Liver (tissue), 9 donors: Measurements from ENCODE around the gene CCDC6. TPM values are rescaled to one million over a fixed set of nuclear protein-coding genes. Genes with fewer than 3 reads are reported as not detected.

Source experiments
- DNase-seq: peaks from one replicate; pipeline ENCODE4 v3.0.0-alpha.2; 2017; ENCODE audit warnings: low spot score
- H3K27ac ChIP-seq, 2 donors: one replicate each; pipeline ENCODE4 v1.7.0; 2013; ENCODE audit warnings: inconsistent platforms in 2 of 2, low read length in 2 of 2, control low read depth in 1 of 2, low read depth in 1 of 2, mild to moderate bottlenecking in 1 of 2
- H3K27me3 ChIP-seq, 4 donors: one replicate each; pipeline versions ENCODE4 v1.6.1 to v1.7.0; 2013; ENCODE audit warnings: low read length in 3 of 4, inconsistent platforms in 1 of 4, mild to moderate bottlenecking in 1 of 4, moderate library complexity in 1 of 4; ENCODE audit not compliant: control insufficient read depth in 4 of 4, insufficient read depth in 4 of 4
- H3K36me3 ChIP-seq, 4 donors: one replicate each; pipeline versions ENCODE4 v1.6.1 to v1.7.0; 2013; ENCODE audit warnings: low read length in 3 of 4, mild to moderate bottlenecking in 3 of 4, low read depth in 1 of 4, moderate library complexity in 1 of 4; ENCODE audit not compliant: control insufficient read depth in 4 of 4, insufficient read depth in 3 of 4
- H3K4me1 ChIP-seq, 4 donors: one replicate each; pipeline versions ENCODE4 v1.6.1 to v1.7.0; 2013; ENCODE audit warnings: low read length in 3 of 4, mild to moderate bottlenecking in 3 of 4, moderate library complexity in 1 of 4; ENCODE audit not compliant: control insufficient read depth in 4 of 4, insufficient read depth in 4 of 4
- H3K4me3 ChIP-seq, 3 donors: one replicate each; pipeline versions ENCODE4 v1.6.1 to v1.7.0; 2013; ENCODE audit warnings: low read length in 3 of 3, control low read depth in 1 of 3, low read depth in 1 of 3, mild to moderate bottlenecking in 1 of 3
- H3K9ac ChIP-seq, 2 donors: one replicate each; pipeline ENCODE4 v1.7.0; 2013; ENCODE audit warnings: low read length in 2 of 2, mild to moderate bottlenecking in 2 of 2, moderate library complexity in 2 of 2, control low read depth in 1 of 2, low read depth in 1 of 2
- H3K9me3 ChIP-seq, 4 donors: one replicate each; pipeline versions ENCODE4 v1.6.1 to v1.7.0; 2013; ENCODE audit warnings: low read length in 3 of 4; ENCODE audit not compliant: control insufficient read depth in 4 of 4
- ATF3 ChIP-seq: IDR thresholded peaks from 2 replicates; pipeline ENCODE4 v1.6.1; 2016; ENCODE audit warnings: antibody characterized with exemption
- CTCF ChIP-seq: fragments of 150-350 bp; IDR thresholded peaks from 2 replicates; pipeline ENCODE4 v1.5.1; 2017; ENCODE audit warnings: improper control_type of control experiment, low read depth, low read length; ENCODE audit not compliant: missing input control
- EGR1 ChIP-seq, 2 donors: IDR thresholded peaks; 2 replicates each; pipeline ENCODE4 v1.6.1; 2016 to 2018; ENCODE audit warnings: antibody characterized with exemption in 2 of 2, low read depth in 2 of 2
- GABPA ChIP-seq, 2 donors: IDR thresholded peaks in 1 of 2; conservative IDR thresholded peaks in 1 of 2; 2 replicates each; pipeline ENCODE4 v1.6.1; 2016; ENCODE audit warnings: antibody characterized with exemption in 2 of 2, mild to moderate bottlenecking in 1 of 2, moderate library complexity in 1 of 2
- HNF4A ChIP-seq, 2 donors: conservative IDR thresholded peaks; 2 replicates each; pipeline ENCODE4 v1.6.1; 2016; ENCODE audit warnings: antibody characterized with exemption in 2 of 2, mild to moderate bottlenecking in 2 of 2
- HNF4G ChIP-seq: IDR thresholded peaks from 2 replicates; pipeline ENCODE4 v1.6.1; 2016; ENCODE audit warnings: antibody characterized with exemption
- JUND ChIP-seq, 2 donors: IDR thresholded peaks; 2 replicates each; pipeline ENCODE4 v1.6.1; 2016; ENCODE audit warnings: antibody characterized with exemption in 2 of 2
- MAX ChIP-seq: IDR thresholded peaks from 2 replicates; pipeline ENCODE4 v1.6.1; 2016; ENCODE audit warnings: antibody characterized with exemption
- NR2F2 ChIP-seq: IDR thresholded peaks from 2 replicates; pipeline ENCODE4 v1.6.1; 2016; ENCODE audit warnings: antibody characterized with exemption
- RAD21 ChIP-seq, 2 donors: IDR thresholded peaks; 2 replicates each; pipeline ENCODE4 v1.6.1; 2016; ENCODE audit warnings: antibody characterized with exemption in 2 of 2, mild to moderate bottlenecking in 2 of 2
- REST ChIP-seq: IDR thresholded peaks from 2 replicates; pipeline ENCODE4 v1.6.1; 2016; ENCODE audit warnings: antibody characterized with exemption, mild to moderate bottlenecking
- RXRA ChIP-seq, 2 donors: IDR thresholded peaks; 2 replicates each; pipeline ENCODE4 v1.6.1; 2017 to 2018; ENCODE audit warnings: antibody characterized with exemption in 2 of 2, mild to moderate bottlenecking in 1 of 2
- SP1 ChIP-seq: IDR thresholded peaks from 2 replicates; pipeline ENCODE4 v1.6.1; 2018; ENCODE audit warnings: antibody characterized with exemption, mild to moderate bottlenecking
- TAF1 ChIP-seq: conservative IDR thresholded peaks from 2 replicates; pipeline ENCODE4 v1.6.1; 2016; ENCODE audit warnings: antibody characterized with exemption, mild to moderate bottlenecking
- YY1 ChIP-seq: IDR thresholded peaks from 2 replicates; pipeline ENCODE4 v1.6.1; 2016; ENCODE audit warnings: antibody characterized with exemption, mild to moderate bottlenecking
- ZBTB33 ChIP-seq: IDR thresholded peaks from 2 replicates; pipeline ENCODE4 v1.6.1; 2016; ENCODE audit warnings: antibody characterized with exemption
- WGBS: extraction: QIAGEN DNeasy Blood & Tissue Kit; methylation state at CpG from one replicate; pipeline ENCODE4 v1.1.7; 2013; 5-methylcytosine and 5-hydroxymethylcytosine counted together
- polyA plus RNA-seq, 2 donors: library from polyadenylated mRNA; stranded (reverse) in 1 of 2; unstranded in 1 of 2; fragments of 200-250 nt in 1 of 2; fragments of >200 nt in 1 of 2; fragmentation: Nextera tagmentation in 1 of 2; extraction: Ambion mirVana in 1 of 2; gene quantifications; one replicate each; pipeline versions ENCODE4 v1.2.1 to v1.2.3, GENCODE V29; 2013 to 2015
- total RNA-seq, 2 donors: library from RNA; depleted of rRNA; stranded (reverse); fragments of >200 nt; gene quantifications; one replicate each; pipeline ENCODE4 v1.2.3, GENCODE V29; 2014
- donor health status: healthy.
- donor health status: healthy.
- donor health status: healthy.
- donor health status: healthy.
- donor health status: healthy.

Gene CCDC6
- total and polyA plus RNA-seq, 4 donors: 4.7 to 14.3 (median 8.8) TPM

GRCh38 chr10:59843748-59844147 is 62.6 kb downstream of the CCDC6 start:
- H3K27ac ChIP-seq: no peak overlapping the region
- TF ChIP-seq HNF4A (conservative IDR thresholded peaks at IDR 0.05) (no peak), RAD21 (IDR thresholded peaks at IDR 0.05) (no peak), NR2F2 (no peak), TAF1 (no peak), RXRA (IDR thresholded peaks at IDR 0.05) (no peak), MAX (no peak), YY1 (no peak), SP1 (no peak), ZBTB33 (no peak), GABPA (IDR thresholded peaks at IDR 0.05 in 1 of 2, conservative IDR thresholded peaks at IDR 0.05 in 1 of 2) (no peak)
- no peaks in the 10 kb centered on the region for H3K27me3 ChIP-seq
- H3K4me3 ChIP-seq: no peak overlapping the region
- H3K9ac ChIP-seq: no peak overlapping the region
- H3K9me3 ChIP-seq: no peaks in the 10 kb centered on the region
- peaks cover 0 to 2% (median 0%) of the 10 kb centered on the region in 4 donors for H3K4me1 ChIP-seq
- peaks cover 1 to 15% (median 5%) of the 10 kb centered on the region in 4 donors for H3K36me3 ChIP-seq
- WGBS: 71% methylated on average over 2 of the region's 2 CpGs
- no peak for DNase-seq

GRCh38 chr10:59839576-59839975 is 66.8 kb downstream of the CCDC6 start:
- TF ChIP-seq RXRA (IDR thresholded peaks at IDR 0.05) (no peak), YY1 (no peak), CTCF (no peak), GABPA (IDR thresholded peaks at IDR 0.05 in 1 of 2, conservative IDR thresholded peaks at IDR 0.05 in 1 of 2) (no peak), JUND (IDR thresholded peaks at IDR 0.05) (no peak), SP1 (no peak), HNF4A (conservative IDR thresholded peaks at IDR 0.05) (no peak), HNF4G (no peak), REST (no peak), NR2F2 (no peak), ATF3 (no peak), EGR1 (IDR thresholded peaks at IDR 0.05; ENCODE audit: low read depth in 2 of 2) (no peak), TAF1 (no peak)
- Histone ChIP-seq H3K27ac (no peak overlapping the region), H3K27me3 (no peaks in the 10 kb centered on the region), H3K9ac (no peak overlapping the region), H3K9me3 (no peaks in the 10 kb centered on the region), H3K36me3 (peaks cover 0 to 10% (median 0%) of the 10 kb centered on the region in 4 donors), H3K4me1 (no peaks in the 10 kb centered on the region), H3K4me3 (no peak overlapping the region)
- 90% methylated on average over 6 of the region's 6 CpGs for WGBS
- DNase-seq: no peak
